K562 (cell line): Measurements from ENCODE around the gene ZNF362. TPM values are rescaled to one million over a fixed set of nuclear protein-coding genes. Genes with fewer than 3 reads are reported as not detected.

Source experiments
- ATAC-seq: fragments of 200-7000 bp; cut with Tn5 transposase; 3 replicates; pipeline ENCODE4 v1.9.1; 2020; ENCODE audit warnings: moderate library complexity
- BruUV-seq: library from RNA; stranded (reverse); fragments of 400-500 nt; replicated peaks from 2 replicates; lab custom pipeline; 2021; lab: Mats Ljungman, UMichigan
- CTCF ChIA-PET: fragments of 300-600 bp; formaldehyde crosslinking; extraction: SDS; loops from one replicate; lab custom pipeline; 2021; ENCODE audit warnings: low intra/inter-chr PET ratio; lab: Yijun Ruan, JAX
- POLR2A ChIA-PET: fragments of 300-600, 350-650 bp; sonication (Branson Sonifier 250); formaldehyde crosslinking; extraction: SDS; loops from one replicate; lab custom pipeline; 2021; ENCODE audit warnings: antibody characterized with exemption, inconsistent platforms; lab: Yijun Ruan, JAX
- DNase-seq, 4 experiments: peaks; one replicate each; pipeline versions ENCODE4 v3.0.0 to v3.0.0-alpha.2; 2011 to 2018; ENCODE audit warnings: low spot score in 3 of 4, mixed read lengths in 3 of 4; ENCODE audit errors: extremely low read depth in 1 of 4
- FAIRE-seq: peaks from 2 replicates; lab custom pipeline; 2011; peaks lifted over from hg19 to GRCh38; lab: Jason Lieb, UNC
- H2AFZ ChIP-seq: 2 replicates; pipeline ENCODE4 v1.6.0; 2011; ENCODE audit warnings: low read depth, low read length, control low read depth, inconsistent platforms
- H3K27ac ChIP-seq: fragments of 200-600 bp; 3 replicates; pipeline ENCODE4 v1.8.0; 2011; ENCODE audit warnings: low read depth, mild to moderate bottlenecking, control low read depth, inconsistent platforms, low read length, moderate library complexity, mixed read lengths; ENCODE audit errors: extremely low read depth
- H3K27me3 ChIP-seq, 2 experiments: fragments of 300-600 bp in 1 of 2; 2 replicates in 1 of 2; 3 replicates in 1 of 2; pipeline versions ENCODE4 v1.6.0 to v1.8.0; 2011; ENCODE audit warnings: inconsistent platforms in 2 of 2, low read length in 2 of 2, mild to moderate bottlenecking in 1 of 2, mixed read lengths in 1 of 2, moderate library complexity in 1 of 2; ENCODE audit not compliant: control insufficient read depth in 2 of 2, insufficient read depth in 2 of 2
- H3K36me3 ChIP-seq: fragments of 300-600 bp; 3 replicates; pipeline ENCODE4 v1.8.0; 2011; ENCODE audit warnings: mild to moderate bottlenecking, low read length, inconsistent platforms; ENCODE audit not compliant: control insufficient read depth, insufficient read depth
- H3K4me1 ChIP-seq, 2 experiments: fragments of 200-600 bp in 1 of 2; replicated peaks in 1 of 2; 2 replicates in 1 of 2; 3 replicates in 1 of 2; pipeline versions ENCODE4 v1.5.1 to v1.8.0; 2011; ENCODE audit warnings: inconsistent platforms in 2 of 2, low read length in 2 of 2, mild to moderate bottlenecking in 1 of 2, mixed read lengths in 1 of 2, moderate library complexity in 1 of 2; ENCODE audit not compliant: control insufficient read depth in 2 of 2, insufficient read depth in 2 of 2
- H3K4me2 ChIP-seq: 2 replicates; pipeline ENCODE4 v1.6.1; 2011; ENCODE audit warnings: low read length, control low read depth, inconsistent platforms, mixed read lengths; ENCODE audit not compliant: insufficient read depth
- H3K4me3 ChIP-seq: fragments of 200-600 bp; sonication (generic), shearing (Covaris generic); 2 replicates; pipeline ENCODE4 v1.5.1; 2016; ENCODE audit warnings: control low read depth, inconsistent platforms
- H3K79me2 ChIP-seq: fragments of 200-600 bp; 3 replicates; pipeline ENCODE4 v1.8.0; 2011; ENCODE audit warnings: low read length, inconsistent platforms; ENCODE audit not compliant: control insufficient read depth, insufficient read depth
- H3K9ac ChIP-seq, 2 experiments: 2 replicates each; pipeline versions ENCODE4 v1.6.0 to v1.6.1; 2011; ENCODE audit warnings: low read depth in 2 of 2, low read length in 2 of 2, control low read depth in 1 of 2, inconsistent platforms in 1 of 2, mild to moderate bottlenecking in 1 of 2, mixed read lengths in 1 of 2; ENCODE audit not compliant: insufficient read depth in 1 of 2
- H3K9me1 ChIP-seq: one replicate; pipeline ENCODE4 v1.6.0; 2011; ENCODE audit warnings: inconsistent platforms, mild to moderate bottlenecking, low read length, moderate library complexity; ENCODE audit not compliant: control insufficient read depth, insufficient read depth
- H3K9me3 ChIP-seq: replicated peaks from 2 replicates; pipeline ENCODE4 v1.5.1; 2011; ENCODE audit warnings: low read depth, low read length, inconsistent platforms; ENCODE audit not compliant: control insufficient read depth, insufficient read depth
- H4K20me1 ChIP-seq: replicated peaks from 2 replicates; pipeline ENCODE4 v1.6.1; 2011; ENCODE audit warnings: low read length, inconsistent platforms, mixed read lengths; ENCODE audit not compliant: control insufficient read depth, insufficient read depth
- CTCF ChIP-seq, 3 experiments: IDR thresholded peaks in 2 of 3; conservative IDR thresholded peaks in 1 of 3; 2 replicates each; pipeline ENCODE4 v1.5.1; 2011 to 2012; ENCODE audit warnings: low read length in 3 of 3, mild to moderate bottlenecking in 3 of 3, control low read depth in 2 of 3, improper control_type of control experiment in 1 of 3, inconsistent platforms in 1 of 3, low read depth in 1 of 3, mixed read lengths in 1 of 3, moderate library complexity in 1 of 3; ENCODE audit not compliant: insufficient read depth in 2 of 3
- RB1 ChIP-seq: fragments of 450-650 bp; IDR thresholded peaks from 2 replicates; pipeline ENCODE4 v1.6.1; 2017; ENCODE audit warnings: low read depth, mild to moderate bottlenecking
- SIRT6 ChIP-seq: IDR thresholded peaks from one replicate; pipeline ENCODE4 v1.6.1; 2012; ENCODE audit warnings: low read depth, mild to moderate bottlenecking, control low read depth, inconsistent platforms, low read length, moderate library complexity
- ZNF57 ChIP-seq: fragments of 450-650 bp; formaldehyde crosslinking; IDR thresholded peaks from 2 replicates; pipeline ENCODE4 v1.4.0; 2020; ENCODE audit warnings: mild to moderate bottlenecking, moderate library complexity
- WGBS: fragments of 100-300 bp; shearing (Covaris generic); methylation state at CpG from one replicate; pipeline ENCODE4 v1.1.6; 2016; ENCODE audit warnings: low coverage, mixed read lengths; ENCODE audit not compliant: insufficient coverage; ENCODE audit errors: missing lambda C conversion rate; 5-methylcytosine and 5-hydroxymethylcytosine counted together
- in situ Hi-C: fragments of 300-500 bp; cut with MboI; formaldehyde crosslinking; loops from 4 replicates; pipeline ENCODE4 v1.15.0; 2018; ENCODE audit warnings: inconsistent platforms, mixed read lengths
- intact Hi-C: fragments of 100-400 bp; cut with micrococcal nuclease; formaldehyde crosslinking; loops from 2 replicates; pipeline ENCODE4 v1.14.2; 2022
- polyA plus RNA-seq, 8 experiments: library from polyadenylated mRNA; depleted of rRNA in 4 of 8; stranded (reverse) in 5 of 8; unstranded in 3 of 8; fragments of >200 nt; fragmentation: Nextera tagmentation in 2 of 8; fragmentation: Illumina TruSeq in 1 of 8; extraction: Ambion mirVana in 2 of 8; extraction: Trizol in 1 of 8; gene quantifications; 2 replicates each; pipeline versions ENCODE4 v1.2.1 to v1.2.3, GENCODE V29; 2011 to 2014; ENCODE audit warnings: inconsistent platforms in 1 of 8, missing spikeins in 1 of 8
- total RNA-seq, 7 experiments: library from RNA; depleted of rRNA in 6 of 7; stranded (reverse); fragments of >200 nt in 6 of 7; fragmentation: Illumina TruSeq in 2 of 7; extraction: Trizol in 2 of 7; gene quantifications; 2 replicates each; pipeline versions ENCODE4 v1.2.1 to v1.2.3, GENCODE V29; 2011 to 2021; ENCODE audit warnings: low replicate concordance in 1 of 7

The ZNF362 gene
- total and polyA plus RNA-seq, 9 of the 15 experiments (the other 6 are each of a cell fraction or from before 2014, with no cell fraction given), result 0.01 to 1.1 (median 0.35) TPM; not detected in 1

GRCh38 chr1:33339413-33339812 is 83.1 kb downstream of the ZNF362 start:
- DNase-seq, result no peak
- Histone ChIP-seq H3K9ac (no peak overlapping the region), H3K27me3 (no peaks in the 10 kb centered on the region), H3K79me2 (peaks cover 37% of the 10 kb centered on the region), H3K27ac (no peak overlapping the region), H3K4me3 (no peak overlapping the region), H4K20me1 (peaks cover 40% of the 10 kb centered on the region), H3K4me2 (0 out of 2 replicates have a peak overlapping the region, but pooled peaks have one; percentile 4), H3K4me1 (peaks cover 8 to 17% of the 10 kb centered on the region in 2 experiments; a peak in 4 of 5 replicates), H2AFZ (no peak overlapping the region), H3K9me3 (no peaks in the 10 kb centered on the region), H3K9me1 (peaks cover 13% of the 10 kb centered on the region), H3K36me3 (peaks cover 36% of the 10 kb centered on the region)
- FAIRE-seq, result no peak
- peak; percentile 47 for ATAC-seq
- WGBS, result 90% methylated on average over 2 of the region's 2 CpGs
- POLR2A ChIA-PET, result interaction anchor here (0.6 to 2.2 kb wide), 10 partner anchors 8 to 773 kb away, joined by 3 to 13 read pairs (median 4); no protein-coding TSS in a partner anchor
- CTCF ChIA-PET, result interaction anchor here (0.6 kb wide), 1 partner anchor 52 kb away, joined by 3 read pairs; no protein-coding TSS in a partner anchor
- in situ Hi-C loops (no loop called here), intact Hi-C loops (no loop called here)
- TF ChIP-seq CTCF (IDR thresholded peaks at IDR 0.05 in 2 of 3, conservative IDR thresholded peaks at IDR 0.05 in 1 of 3; ENCODE audit: insufficient read depth in 2 of 3, low read depth in 1 of 3, low read length in 3 of 3) (0 out of 6 replicates have a peak, but pooled peaks of 2 of the 3 experiments have one; percentile 6 to 27), ZNF57 (CRISPR knock-in tag) (no peak), RB1 (no peak), SIRT6 (no peak)
- BruUV-seq, result no TSS peak
